ENCODE measurements around the gene TMEM234. TPM values are rescaled to one million over a fixed set of nuclear protein-coding genes. Genes with fewer than 3 reads are reported as not detected.

The TMEM234 gene
- total and polyA plus RNA-seq, 2 of the 13 experiments (the other 11 are each of a cell fraction or from before 2014, with no cell fraction given) = 6.1 to 9.0 TPM

- TF ChIP-seq DMTF1 (CRISPR knock-in tag; IDR thresholded peaks at IDR 0.05) (no peak), NKX3-1 (CRISPR knock-in tag; IDR thresholded peaks at IDR 0.05) (no peak), SYNCRIP (IDR thresholded peaks at IDR 0.05; ENCODE audit: insufficient read depth, low read depth, low read length) (no peak), TFAP4 (IDR thresholded peaks at IDR 0.05; ENCODE audit: borderline replicate concordance, low read depth) (peak; percentile 87; the same call in 1 of the 2 replicates), CEBPB (IDR thresholded peaks at IDR 0.05; ENCODE audit: borderline replicate concordance, low read depth, low read length) (no peak), ZBTB2 (CRISPR knock-in tag; IDR thresholded peaks at IDR 0.05; ENCODE audit: low read depth) (no peak), TBP (CRISPR knock-in tag; IDR thresholded peaks at IDR 0.05) (no peak), ZFP41 (CRISPR knock-in tag; IDR thresholded peaks at IDR 0.05; ENCODE audit: borderline replicate concordance) (no peak), SIN3B (IDR thresholded peaks at IDR 0.05; ENCODE audit: low read length) (no peak), ZNF337 (CRISPR knock-in tag; IDR thresholded peaks at IDR 0.05; ENCODE audit: borderline replicate concordance, low read depth) (no peak), ZFAT (CRISPR knock-in tag; conservative IDR thresholded peaks at IDR 0.05) (no peak), ZNF124 (CRISPR knock-in tag; IDR thresholded peaks at IDR 0.05) (peak; percentile 85; the same call in 1 of the 2 replicates), PAF1 (CRISPR knock-in tag; IDR thresholded peaks at IDR 0.05) (no peak), THAP9 (CRISPR knock-in tag; IDR thresholded peaks at IDR 0.05; ENCODE audit: borderline replicate concordance) (no peak; the same call in 1 of the 2 replicates), HBP1 (CRISPR knock-in tag; IDR thresholded peaks at IDR 0.05; ENCODE audit: low read depth) (peak; percentile 51; the same call in 1 of the 2 replicates), CREB1 (IDR thresholded peaks at IDR 0.05) (peak; percentile 82), CREB1 (CRISPR knock-in tag; IDR thresholded peaks at IDR 0.05) (peak; percentile 94)
These were observed 27.8 kb upstream of the TMEM234 start (continued) for GRCh38 chr1:32249831-32250525.
